ENCODE data around the gene WDR12. TPM values are rescaled to one million over a fixed set of nuclear protein-coding genes. Genes with fewer than 3 reads are reported as not detected.
"Not testable (repeated sequence)": the region's sequence is repeated elsewhere in the genome, so short reads cannot be mapped to it uniquely, and the experiment has no call there.

The WDR12 gene
- total RNA-seq, 1 experiment from 2014 or later = 70.9 TPM

DNA sequence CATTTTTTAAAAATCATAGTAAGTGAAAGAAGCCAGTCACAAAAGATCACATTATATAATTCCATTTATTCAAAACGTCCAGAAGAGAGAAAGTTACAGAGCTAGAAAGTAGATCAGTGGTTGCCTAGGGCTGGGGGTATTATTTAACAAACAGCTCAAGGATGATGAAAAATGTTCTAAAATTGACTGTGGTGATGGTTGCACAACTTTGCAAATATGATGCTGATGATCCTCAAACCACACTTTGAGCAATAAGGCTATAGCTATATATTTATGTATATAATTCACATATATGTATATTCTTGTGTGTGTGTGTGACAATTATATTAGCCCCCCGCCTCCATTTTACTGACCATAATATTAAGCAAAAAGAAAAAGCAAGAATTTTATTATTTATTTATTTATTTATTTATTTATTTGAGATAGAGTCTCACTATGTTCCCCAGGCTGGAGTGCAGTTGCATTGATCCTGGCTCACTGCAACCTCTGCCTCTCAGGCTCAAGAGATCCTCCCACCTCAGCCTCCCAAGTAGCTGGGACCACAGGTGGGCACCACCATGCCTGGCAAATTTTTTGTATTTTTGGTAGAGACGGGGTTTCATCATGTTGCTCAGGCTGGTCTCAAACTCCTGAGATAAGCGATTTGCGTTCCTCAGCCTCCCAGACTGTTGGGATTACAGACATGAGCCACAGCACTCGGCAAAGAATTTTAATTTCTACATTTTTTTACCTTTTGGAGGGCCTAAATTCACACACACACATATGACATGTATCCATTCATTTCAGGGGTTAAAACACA, 1.9 kb downstream of the WDR12 start:
- in situ Hi-C loops (cut with HindIII; ENCODE audit: low pct_unique_long_range_greater_than_20kb, low sequenced_read_pairs) = no loop called here
- DNase-seq (ENCODE audit: low read depth) = no peak

DNA sequence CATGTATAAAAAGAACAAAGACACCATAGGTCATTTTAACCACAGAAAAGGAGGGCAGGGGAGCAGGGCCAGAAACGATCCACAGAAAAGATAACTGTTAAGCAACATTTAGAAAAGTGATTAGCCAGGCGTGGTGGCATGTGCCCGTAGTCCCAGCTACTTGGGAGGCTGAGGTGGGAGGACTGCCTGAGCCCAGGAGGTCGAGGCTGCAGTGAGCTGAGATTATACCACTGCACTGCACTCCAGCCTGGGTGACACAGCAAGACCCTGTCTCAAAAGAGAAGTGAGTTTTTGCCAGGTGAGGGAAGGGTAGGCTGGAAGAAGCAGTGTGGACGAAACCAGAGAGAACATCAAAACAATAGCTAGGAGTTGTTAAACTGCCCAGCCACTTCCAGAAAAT, 3.3 kb downstream of the WDR12 start:
- in situ Hi-C loops (cut with HindIII; ENCODE audit: low pct_unique_long_range_greater_than_20kb, low sequenced_read_pairs) = no loop called here
- no peak for DNase-seq (ENCODE audit: low read depth)

DNA sequence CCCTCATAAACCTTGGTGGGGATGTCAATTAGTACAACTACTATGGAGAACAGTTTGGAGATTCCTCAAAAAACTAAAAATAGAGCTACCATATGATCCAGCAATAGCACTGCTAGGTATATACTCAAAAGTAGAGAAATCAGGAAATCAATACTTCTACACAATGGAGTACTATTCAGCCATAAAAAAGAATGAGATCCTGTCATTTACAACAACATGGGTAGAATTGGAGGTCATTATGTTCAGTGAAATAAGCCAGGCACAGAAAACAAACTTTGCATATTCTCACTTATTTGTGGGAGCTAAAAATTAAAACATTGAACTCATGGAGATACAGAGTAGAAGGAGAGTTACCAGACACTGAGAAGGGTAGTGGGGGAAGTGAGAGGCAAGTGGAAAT, 6.0 kb downstream of the WDR12 start:
- DNase-seq (ENCODE audit: low read depth); in situ Hi-C loops (cut with HindIII; ENCODE audit: low pct_unique_long_range_greater_than_20kb, low sequenced_read_pairs): not testable (repeated sequence)

DNA sequence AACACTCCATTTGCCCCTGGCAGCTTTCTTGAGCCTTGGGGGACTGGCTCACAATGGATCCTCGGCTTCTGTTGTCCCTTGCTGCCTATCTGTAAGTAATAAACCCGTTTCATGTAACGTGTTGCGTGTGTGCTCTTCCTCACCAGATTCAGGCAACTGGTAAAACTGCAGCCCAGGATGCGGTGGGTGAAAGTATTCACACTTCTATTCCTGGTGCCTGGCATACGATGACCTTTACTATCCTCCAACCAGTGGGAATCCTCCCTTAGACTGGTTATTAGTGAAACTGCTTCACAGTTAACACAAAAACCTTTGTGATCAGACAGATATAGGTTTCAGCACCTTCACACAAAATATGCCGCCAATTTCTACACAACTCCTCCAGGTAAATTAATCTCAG, 26.3 kb downstream of the WDR12 start:
- no peak for DNase-seq (ENCODE audit: low read depth)
- in situ Hi-C loops (cut with HindIII; ENCODE audit: low pct_unique_long_range_greater_than_20kb, low sequenced_read_pairs) = no loop called here

DNA sequence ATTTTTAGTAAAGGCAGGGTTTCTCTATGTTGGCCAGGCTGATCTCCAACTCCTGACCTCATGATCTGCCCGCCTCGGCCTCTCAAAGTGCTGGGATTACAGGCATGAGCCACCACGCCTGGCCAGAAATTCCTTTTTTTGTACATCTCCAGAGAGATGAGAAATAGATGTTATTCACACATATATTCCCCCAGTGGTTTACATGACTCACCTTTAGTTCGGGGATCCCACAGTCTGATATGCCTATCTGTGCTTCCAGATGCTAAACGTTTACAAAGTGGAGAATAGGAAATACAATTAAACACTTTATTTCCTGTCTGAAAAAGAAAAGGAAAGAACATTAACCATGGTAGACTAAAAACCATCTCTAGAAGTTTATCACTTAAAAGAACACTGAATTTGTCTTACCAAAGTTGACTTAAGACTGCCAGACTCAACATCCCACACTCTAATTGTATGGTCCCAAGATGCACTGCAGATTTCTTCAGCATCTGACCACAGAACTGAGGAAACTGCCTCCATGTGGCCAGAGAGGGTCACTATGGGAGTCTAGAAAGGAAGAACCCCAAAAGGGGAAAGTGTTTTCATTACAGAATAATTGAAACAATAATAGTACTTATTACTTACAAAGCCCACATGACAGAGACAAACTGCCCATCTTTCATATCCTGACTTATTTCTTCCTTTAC, 27.3 kb downstream of the WDR12 start:
- DNase-seq (ENCODE audit: low read depth) = no peak
- in situ Hi-C loops (cut with HindIII; ENCODE audit: low pct_unique_long_range_greater_than_20kb, low sequenced_read_pairs) = no loop called here

DNA sequence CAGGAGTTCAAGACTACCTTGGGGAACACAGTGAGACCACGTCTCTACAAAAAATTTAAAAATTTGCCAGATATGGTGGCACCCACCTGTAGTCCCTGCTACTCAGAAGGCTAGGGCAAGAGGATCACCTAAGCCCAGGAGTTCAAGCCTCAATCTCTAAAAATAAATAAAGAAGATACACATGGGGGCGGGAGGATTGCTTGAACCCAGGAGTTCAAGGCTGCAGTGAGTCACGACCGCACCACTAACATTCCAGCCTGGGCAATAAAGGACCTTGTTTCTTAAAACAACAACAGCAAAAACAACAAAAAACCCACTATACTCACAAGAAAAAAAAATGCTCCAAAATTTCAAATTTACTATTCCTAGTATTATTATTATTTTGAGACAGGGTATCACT, 29.9 kb downstream of the WDR12 start:
- in situ Hi-C loops (cut with HindIII; ENCODE audit: low pct_unique_long_range_greater_than_20kb, low sequenced_read_pairs) = no loop called here
- no peak for DNase-seq (ENCODE audit: low read depth)

DNA sequence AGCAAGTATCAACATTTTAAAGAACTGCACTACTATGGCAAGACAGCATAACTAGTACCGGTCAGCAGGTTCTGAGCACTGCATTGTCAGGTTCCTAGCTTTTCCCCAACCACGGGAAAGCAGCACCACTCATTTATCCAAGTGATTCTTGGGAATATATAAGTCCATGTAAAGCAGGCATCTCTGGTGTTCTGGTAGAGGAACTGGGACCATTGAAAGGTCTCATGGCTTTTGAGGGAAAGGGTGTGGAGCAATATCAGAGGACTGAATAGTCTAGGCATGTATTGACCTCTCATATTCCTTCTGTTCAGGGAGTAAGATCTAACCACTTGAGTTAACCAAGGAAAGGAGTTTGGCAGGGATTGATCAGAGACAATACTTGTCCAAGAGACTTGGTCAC, 33.8 kb downstream of the WDR12 start:
- in situ Hi-C loops (cut with HindIII; ENCODE audit: low pct_unique_long_range_greater_than_20kb, low sequenced_read_pairs) = no loop called here

DNA sequence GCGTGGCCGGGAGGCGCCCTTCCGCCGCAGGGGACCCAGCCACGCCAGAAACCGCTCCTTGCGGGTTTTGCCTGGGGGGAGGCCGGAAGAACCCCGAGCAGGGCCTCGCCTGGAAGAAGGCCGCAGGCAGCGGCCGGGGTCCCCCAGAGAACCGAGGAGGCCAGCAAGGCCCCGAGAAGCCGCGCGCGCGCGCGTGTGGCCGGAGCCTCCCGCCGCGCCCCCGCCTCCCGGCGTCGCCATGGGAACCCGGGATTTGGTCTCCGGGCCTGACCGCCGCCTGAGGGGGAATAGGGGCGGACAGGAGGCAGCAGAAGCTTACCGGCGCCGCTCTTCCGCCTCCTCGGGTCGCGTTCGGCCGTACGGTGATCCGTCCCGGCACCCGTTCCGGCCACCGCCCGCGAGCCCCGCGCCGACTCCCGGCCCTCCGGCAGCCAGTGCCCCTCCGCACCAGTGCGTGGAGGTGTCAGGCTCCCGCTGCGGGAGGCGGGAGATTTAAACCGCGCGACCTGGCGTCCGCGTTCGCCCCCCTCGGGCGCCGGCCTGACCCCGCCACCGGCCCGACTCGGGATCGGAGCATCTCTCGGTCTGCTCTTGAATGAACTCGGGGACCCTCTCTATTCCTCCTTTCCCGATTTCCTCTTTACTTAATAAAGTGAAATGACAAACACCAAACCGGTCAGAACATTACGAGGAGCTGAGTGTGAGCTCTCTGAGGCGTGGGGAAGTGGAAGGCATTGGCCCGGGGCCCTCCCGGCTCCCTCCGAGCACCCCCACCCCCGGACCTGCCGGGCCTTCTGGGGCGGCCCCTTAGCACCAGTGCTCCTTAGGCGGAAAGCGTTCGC, 40.0 kb downstream of the WDR12 start, which contains the start of gene ICA1L:
TSS of gene ICA1L (minus strand) at position 467 of the 842 bp plus-strand sequence. CDS start 42,757 bp downstream, outside the sequence.
- in situ Hi-C loops (cut with HindIII; ENCODE audit: low pct_unique_long_range_greater_than_20kb, low sequenced_read_pairs) = no loop called here
- peak; percentile 69 for DNase-seq (ENCODE audit: low read depth)

More for the DNA sequence above, 33.8 kb downstream of the WDR12 start:
- no peak for DNase-seq (ENCODE audit: low read depth)

DNA sequence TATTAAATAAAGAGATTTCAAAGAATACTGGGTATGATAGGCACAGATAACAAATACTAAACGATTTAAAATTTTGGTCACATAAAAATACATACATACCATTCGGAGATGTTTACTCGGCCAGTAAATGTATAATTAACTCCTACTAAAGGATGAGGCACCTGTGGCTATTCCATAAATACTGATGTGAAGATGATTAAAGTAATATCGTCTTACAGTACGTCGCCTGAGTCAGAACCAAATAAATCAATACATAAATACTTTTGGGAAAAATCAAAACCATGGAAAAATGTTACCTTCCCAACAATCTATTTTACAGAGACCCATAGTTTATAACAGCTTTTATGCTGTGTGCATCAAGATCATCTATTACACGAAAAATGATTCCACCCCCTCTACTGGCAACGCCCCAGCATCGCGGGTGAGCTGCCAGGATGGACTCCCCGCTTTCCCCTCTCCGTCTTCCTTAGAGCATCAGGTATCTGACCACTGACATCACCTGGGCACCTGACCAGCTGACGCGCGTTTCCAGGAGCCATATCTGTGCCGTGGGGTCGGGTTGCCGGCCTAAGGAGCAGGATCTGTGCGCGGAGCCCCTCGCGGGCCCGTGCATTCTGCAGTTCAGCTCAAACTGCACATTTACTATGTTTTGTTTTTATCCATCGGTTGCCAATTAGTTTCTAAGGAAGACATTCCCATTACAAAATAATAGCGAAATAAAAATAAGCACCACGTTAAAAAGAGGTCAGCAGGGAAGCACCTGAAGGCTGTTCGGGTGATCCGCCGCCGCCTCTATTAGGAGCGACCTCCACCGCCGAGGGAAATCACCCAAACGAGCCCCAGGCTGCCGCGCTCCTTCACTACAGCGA, 40.8 kb downstream of the WDR12 start:
- DNase-seq (ENCODE audit: low read depth) = peak; percentile 75
- in situ Hi-C loops (cut with HindIII; ENCODE audit: low pct_unique_long_range_greater_than_20kb, low sequenced_read_pairs) = no loop called here

DNA sequence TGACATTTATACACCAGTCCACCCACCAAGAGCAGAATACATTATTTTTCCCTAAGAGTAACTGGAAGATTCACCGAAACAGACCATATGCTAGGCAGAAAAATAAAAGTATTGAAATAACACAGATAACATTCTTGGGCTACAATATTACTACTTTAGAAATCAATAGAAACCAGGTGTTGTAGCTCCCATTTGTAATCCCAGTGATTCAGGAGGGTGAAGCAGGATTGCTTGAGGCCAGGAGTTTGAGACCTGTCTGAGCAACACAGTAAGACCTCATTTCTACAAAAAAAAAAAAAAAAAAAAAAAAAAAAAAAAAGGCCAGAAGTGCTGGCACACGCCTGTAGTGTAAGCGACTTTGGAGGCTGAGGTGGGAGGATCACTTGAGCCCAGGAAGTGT, 49.5 kb downstream of the WDR12 start:
- DNase-seq (ENCODE audit: low read depth) = no peak
- in situ Hi-C loops (cut with HindIII; ENCODE audit: low pct_unique_long_range_greater_than_20kb, low sequenced_read_pairs) = no loop called here

DNA sequence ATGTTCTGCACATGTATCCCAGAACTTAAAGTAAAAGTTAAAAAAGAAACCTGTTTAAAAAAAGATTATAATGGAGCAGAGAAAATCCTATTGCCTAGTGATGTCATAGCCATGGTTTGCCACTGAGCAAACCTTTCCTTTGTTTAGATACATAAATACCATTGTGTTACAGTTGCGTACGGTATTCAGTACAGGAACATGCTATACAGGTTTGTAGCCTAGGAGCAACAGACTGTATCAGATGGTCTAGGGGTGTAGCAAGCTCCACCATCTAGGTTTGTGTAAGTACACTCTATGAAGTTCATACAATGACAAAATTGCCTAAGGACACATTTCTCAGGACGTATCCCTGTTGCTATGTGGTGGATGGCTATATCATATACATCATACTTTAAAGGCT, 52.9 kb downstream of the WDR12 start:
- DNase-seq (ENCODE audit: low read depth) = no peak
- in situ Hi-C loops (cut with HindIII; ENCODE audit: low pct_unique_long_range_greater_than_20kb, low sequenced_read_pairs) = no loop called here

DNA sequence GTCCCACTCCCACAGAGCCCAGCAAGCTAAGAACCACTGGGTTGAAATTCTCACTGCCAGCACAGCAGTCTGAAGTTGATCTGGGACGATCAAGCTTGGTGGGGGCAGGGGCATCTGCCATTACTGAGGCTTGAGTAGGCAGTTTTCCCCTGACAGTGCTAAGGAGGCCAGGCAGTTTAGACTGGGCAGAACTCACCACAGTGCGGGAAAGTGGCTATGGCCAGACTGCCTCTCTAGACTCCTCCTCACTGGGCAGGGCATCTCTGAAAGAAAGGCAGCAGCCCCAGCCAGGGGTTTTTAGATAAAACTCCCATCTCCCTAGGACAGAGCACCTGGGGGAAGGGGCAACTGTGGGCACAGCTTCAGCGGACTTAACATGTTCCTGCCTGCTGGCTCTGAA, 62.1 kb downstream of the WDR12 start:
- DNase-seq (ENCODE audit: low read depth); in situ Hi-C loops (cut with HindIII; ENCODE audit: low pct_unique_long_range_greater_than_20kb, low sequenced_read_pairs): not testable (repeated sequence)

DNA sequence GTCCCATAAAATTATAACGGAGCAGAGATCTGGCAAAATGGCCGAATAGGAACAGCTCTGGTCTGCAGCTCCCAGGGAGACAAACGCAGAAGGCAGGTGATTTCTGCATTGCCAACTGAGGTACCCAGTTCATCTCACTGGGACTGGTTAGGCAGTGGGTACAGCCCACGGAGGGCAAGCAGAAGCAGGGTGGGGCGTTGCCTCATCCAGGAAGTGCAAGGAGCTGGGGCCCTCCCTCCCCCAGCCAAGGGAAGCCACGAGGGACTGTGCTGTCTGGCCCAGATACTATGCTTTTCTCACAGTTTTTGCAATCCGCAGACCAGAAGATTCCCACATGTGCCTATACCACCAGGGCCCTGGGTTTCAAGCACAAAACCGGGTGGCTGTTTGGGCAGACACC, 62.7 kb downstream of the WDR12 start:
- DNase-seq (ENCODE audit: low read depth) = no peak
- in situ Hi-C loops (cut with HindIII; ENCODE audit: low pct_unique_long_range_greater_than_20kb, low sequenced_read_pairs) = no loop called here

DNA sequence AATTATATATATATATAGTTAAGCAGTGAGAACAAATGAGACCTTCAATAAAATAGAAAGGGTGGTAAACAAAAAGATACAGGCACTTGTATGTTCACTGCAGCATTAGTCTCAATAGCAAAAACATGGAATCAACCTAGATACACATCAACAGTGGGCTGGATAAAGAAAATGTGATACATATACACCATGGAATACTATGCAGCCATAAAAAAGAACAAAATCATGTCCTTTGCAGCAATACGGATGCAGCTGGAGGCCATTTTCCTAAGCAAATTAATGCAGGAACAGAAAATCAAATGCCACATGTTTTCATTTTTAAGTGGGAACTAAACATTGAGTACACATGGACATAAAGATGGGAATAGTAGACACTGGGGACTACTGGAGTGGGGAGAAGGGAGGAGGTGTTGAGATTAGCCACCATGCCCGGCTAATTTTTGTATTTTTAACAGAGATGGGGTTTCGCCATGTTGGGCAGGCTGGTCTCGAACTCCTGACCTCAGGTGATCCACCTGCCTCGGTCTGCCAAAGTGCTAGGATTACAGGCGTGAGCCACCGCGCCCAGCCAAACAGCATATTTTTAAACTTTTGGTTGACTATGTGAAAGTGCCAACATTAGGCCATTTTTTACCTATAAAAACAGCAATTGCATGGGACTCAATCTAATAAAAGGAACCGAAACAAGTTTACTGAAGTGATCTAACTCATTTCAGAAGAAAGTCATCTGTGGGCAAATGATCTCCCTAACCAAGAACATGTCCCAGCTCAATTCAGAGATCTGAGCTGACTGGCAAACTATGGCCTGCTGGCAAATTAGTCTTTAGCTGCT, 63.6 kb downstream of the WDR12 start:
- in situ Hi-C loops (cut with HindIII; ENCODE audit: low pct_unique_long_range_greater_than_20kb, low sequenced_read_pairs) = no loop called here

DNA sequence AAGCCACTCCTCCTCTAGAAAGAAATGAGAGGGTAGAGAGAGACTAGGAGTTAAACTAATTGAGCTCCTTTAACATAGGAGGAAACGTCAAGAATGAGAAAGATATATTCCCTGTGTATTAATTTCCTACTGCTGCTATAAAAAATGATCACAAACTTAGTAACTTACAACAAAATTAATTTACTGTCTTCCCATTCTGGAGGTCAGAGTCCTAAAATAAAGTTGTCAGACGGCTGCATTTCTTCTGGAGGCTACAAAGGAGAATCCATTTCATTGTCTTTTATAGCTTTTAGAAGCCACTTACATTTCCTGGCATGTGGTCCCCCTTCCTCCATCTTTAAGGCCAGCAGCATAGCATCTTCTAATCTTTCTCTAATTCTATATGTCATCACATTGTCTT, 66.8 kb downstream of the WDR12 start:
- in situ Hi-C loops (cut with HindIII; ENCODE audit: low pct_unique_long_range_greater_than_20kb, low sequenced_read_pairs) = no loop called here
- no peak for DNase-seq (ENCODE audit: low read depth)

More for the DNA sequence above, 63.6 kb downstream of the WDR12 start:
- no peak for DNase-seq (ENCODE audit: low read depth)

DNA sequence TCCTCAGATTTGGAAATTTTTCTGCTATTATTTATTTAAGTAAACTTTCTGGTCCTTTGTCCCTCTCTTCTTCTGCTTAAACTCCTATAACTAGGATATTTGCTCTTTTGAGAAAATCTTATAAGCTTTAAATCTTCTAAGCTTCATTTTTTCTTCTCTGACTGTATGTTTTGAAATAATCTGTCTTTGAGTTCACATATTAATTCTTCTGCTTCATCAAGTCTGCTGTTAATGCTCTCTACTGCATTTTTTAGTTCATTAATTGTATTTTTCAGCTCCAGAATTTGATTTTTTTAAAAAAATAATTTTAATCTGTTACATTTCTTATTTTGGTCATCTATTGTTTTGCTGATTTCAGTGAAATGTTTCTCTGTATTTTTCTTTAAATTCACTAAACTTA, 68.8 kb downstream of the WDR12 start:
- peak; percentile 3 for DNase-seq (ENCODE audit: low read depth)
- in situ Hi-C loops (cut with HindIII; ENCODE audit: low pct_unique_long_range_greater_than_20kb, low sequenced_read_pairs) = no loop called here
